HG03060 (cell line): Measurements from ENCODE around the gene CETN3.

ENCODE experiments used
- ATAC-seq: cut with Tn5 transposase; IDR thresholded peaks from one replicate; pipeline ENCODE4 v1.9.1; 2021; ENCODE audit warnings: low read depth, moderate number of reproducible peaks; ENCODE audit not compliant: unreplicated experiment

Gene CETN3

DNA sequence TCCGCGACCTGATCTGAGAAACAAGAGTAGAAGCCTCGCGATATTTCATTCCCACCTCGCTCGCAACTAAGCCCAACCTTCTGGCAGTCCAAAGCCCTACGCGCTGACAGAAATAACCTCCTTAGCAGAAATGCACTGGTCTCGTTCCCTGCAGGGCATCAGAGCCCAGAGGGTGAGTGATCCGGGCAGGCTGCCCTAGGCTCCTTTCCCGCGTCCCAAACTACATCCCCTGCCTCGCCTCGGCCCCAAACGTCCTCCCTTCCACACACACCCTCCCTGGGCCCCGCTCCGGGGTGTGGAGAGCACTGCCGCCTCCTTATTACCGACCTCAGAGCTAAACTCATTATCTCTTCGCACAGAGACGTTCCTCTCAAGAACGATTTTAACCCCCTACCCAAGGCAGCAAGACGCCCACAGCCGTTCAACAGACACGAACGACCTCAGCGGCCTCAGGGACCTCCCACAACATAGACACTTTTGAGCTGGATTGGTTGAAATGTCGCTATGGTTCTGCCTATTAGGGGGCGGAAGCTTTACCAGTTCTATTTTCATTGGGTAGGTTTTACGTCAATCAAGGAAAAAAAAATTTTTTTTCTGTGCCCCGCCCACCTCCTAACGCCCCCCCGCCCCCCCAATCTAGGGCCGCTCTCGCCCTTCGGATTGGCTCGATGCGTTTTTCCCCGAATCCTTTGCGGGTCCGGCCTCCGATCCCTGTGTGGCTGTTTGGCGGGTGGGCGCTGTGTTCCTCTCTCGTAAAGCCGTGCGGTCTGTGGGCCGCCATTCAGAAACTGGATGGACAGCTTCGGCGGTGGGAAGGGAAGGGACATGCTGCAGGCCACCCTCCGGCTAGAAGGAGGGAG is at the start of gene CETN3:
Gene CETN3 (minus strand): TSS at position 439 of the 860 bp plus-strand sequence. CDS start 95 bp downstream, at position 344.
- ATAC-seq = peak; percentile 92

DNA sequence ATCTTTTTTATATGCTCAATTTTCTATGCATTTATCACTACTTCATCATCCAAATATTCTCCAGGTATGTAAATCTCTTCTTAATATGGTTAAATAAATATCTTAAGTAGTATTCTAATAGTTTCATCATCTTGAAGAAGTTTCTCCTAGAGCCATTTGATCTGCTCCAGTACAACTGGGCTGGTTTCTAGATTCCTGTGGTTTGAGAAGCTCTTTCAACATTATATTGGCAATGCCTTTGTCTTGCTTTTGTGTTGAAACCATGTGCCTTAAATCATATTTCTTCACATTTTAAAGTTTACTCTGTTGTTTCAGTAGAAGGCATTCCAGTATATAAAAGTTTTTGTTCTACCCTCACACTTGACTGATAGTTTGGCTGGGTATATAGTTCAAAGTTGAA is 37.4 kb upstream of the CETN3 start:
- no peak for ATAC-seq

DNA sequence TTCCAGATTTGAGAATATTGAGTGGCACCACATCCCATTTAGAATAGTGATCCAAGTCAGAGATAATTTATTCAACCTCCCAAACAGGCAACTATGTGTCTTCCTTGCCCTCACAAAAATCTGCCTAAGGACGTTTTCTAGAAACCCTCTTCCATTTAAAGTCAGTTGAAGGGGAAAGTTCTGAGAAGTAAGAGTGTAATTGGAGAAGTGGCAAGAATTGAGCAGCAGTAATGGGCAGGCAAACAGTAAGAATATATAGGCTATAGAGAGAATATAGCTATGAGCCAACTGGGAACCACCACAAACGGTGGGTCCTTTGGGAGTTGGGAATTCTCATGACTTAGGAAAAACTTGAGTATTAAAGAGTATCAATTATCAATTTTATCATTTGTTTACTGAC is 31.1 kb upstream of the CETN3 start:
- no peak for ATAC-seq

DNA sequence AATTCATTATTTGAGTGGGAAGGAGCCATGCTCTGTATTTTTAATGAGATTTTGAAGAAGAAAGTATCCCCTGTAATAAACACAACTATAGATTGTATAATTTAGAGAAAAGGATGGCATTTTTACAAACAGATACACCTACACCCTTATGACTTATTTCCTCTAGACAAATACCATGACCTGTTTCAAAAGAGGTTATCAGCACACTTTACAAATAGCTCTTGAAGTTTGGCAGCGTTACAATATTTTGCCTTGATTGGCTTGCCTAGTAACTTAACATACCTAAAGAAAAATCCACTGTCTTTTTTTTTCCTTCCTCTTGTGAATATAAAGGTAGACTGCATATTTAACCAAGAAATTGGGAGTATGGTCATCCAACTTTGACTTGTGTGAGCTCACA is 28.5 kb upstream of the CETN3 start:
- ATAC-seq = no peak

DNA sequence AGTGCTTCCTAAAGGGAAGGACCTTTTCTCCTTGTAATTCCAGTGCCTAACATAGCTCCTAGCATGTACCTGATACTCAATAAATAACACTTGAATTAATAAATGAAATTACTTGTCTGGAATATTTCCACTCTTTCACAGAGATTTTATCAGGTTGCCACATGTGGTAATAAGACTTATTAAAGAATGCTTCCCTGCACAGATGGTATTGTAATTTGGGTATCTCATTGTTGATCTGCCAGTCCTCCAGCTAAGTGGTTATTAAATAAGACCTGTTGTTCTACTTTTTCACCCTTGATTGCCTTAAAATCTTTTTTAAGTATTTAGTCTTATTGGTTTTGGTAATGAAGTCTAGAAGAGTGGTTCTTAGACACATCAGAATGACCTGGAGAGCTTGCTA is 28.1 kb upstream of the CETN3 start:
- ATAC-seq = no peak

DNA sequence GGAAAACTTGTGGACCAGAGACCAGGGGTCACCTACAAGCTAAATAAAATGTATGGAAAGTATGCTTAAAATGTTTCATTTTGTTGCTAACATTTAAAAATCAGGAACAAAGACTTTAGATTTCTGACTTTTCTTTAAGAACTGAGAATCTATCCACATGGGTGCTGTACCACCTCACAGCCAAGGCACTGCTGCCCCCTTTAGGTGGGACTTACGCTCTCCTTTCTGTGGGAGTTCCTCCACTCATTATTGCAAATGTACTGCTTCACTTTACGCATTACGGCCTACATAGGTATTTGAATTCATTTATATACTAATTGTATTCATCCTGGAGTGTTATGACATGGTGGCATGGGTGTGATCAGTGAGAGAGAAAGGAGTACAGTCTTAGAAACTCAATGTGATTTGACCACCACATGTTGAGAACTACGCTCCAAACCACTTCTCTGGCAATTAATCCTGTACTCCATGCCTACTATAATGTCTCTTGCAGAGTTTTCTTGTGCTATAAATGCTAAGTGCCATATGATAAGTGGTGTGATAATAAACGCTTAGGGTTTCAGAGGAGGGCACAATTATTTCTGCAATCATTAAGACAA is 24.7 kb upstream of the CETN3 start:
- ATAC-seq = no peak

DNA sequence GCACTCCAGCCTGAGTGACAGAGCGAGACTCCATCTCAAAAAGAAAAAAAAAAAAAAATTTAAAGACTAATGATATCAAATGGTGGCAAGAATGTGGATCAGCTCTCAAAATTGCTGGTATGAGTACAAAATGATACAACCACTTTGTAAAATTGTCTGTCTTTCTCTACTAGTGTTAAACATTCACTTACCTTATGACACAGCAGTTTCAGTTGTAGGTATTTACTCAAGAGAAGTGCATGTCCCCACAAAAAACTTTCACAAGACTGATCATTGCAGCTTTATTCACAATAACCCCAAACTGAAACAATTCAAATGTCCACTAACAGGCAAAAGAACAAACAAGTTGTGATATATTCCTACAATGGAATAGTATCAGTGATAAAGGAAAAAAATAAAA is 14.7 kb upstream of the CETN3 start:
- no peak for ATAC-seq

DNA sequence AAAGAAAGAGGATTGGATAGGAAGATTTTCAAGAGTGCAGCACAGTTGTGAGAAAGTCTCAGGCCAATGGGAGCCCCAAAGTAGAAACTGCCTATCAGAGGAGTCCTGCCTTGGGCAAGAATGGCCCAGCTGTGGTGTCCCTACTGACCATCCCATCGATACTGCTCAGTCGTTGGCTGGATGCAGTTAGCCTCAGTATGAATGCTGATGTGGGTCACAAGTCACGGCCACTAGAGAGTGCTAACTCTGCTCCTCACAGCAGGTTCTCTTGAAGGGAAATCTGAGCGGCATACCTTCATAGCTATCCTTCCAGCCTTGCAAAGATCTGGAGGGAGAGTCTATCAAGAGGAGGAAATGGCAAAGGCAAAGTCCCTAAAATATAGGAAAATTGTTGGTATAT is 11.6 kb upstream of the CETN3 start:
- peak; percentile 51 for ATAC-seq

DNA sequence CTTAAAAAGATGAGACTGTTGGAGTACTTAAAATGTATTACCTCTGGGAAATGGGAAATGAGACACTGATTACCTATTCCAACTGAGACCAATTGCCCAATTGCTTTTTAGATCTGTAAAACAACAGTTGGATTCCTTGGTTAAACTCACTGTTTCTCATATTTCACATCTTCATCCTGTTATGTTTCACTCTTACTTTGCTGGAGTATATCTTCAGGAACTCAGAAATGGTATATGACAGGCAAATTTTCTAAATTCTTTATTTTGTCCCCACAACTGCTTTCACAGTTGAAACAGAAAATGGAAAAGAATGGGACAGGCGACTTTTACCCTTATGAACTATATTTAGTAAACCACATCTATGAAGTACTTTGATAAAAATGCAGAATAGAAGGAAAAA is 8.7 kb upstream of the CETN3 start:
- no peak for ATAC-seq

DNA sequence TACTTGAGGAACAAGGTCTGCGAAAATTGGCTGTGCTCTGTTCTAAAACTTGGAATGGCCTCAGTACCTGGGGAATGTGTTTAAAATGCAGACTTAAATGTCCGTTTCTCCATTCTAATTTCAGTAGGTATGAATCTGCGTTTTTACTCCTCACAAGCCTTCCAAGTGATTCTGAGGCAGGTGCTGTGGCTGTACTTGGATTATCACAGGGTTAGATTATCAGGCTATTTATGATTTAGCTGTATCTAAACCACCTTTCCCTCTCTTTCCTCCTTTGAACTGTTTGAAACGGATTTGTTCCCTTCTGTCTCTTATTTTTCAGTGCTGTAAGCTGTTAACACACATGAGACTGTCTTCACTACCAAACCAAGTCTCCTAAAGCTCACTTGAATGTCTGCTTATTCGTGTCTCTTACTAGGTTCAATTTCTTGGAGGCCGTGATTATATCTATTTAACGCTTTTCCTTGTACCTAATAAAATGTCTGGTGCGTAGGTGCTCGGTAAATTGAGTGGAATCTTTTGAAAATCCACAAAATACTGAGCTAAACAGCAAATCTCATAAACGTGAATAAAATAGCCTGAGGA is 714 bp upstream of the CETN3 start:
- ATAC-seq = no peak

DNA sequence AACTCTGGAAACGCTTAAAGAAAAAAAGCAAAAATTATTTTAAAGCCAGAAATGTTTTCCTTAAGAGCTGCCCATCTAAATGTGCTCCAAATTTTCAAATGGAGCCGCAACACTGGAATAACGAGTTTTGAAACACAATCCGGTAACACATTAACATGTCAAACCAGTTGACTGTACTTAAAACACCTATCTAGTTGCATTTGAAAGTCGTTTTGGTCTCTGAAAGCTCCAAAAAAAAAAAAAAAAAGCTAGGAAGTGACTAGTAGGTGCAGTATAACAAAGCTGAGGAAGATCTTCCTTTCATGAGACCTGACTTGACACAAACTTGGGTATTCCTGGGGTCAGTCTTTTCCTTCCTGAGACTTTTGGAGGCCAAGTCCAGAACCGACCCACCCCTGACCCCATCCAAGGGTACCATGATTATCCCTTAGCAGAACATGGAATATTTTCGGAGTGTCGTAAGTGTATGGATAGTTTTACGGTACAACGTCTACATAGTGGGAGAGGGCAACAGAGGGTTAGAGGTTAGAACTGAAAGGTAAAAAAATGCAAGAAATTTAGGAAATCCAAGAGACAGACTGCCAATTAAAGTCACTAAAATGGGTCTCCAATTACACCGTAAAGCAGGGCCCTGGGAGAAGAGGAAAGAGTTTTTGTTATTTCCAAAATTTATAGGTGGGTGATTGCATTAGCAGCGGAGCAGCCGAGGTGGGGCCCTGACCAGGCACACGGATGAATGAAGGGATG is 812 bp downstream of the CETN3 start:
- no peak for ATAC-seq

DNA sequence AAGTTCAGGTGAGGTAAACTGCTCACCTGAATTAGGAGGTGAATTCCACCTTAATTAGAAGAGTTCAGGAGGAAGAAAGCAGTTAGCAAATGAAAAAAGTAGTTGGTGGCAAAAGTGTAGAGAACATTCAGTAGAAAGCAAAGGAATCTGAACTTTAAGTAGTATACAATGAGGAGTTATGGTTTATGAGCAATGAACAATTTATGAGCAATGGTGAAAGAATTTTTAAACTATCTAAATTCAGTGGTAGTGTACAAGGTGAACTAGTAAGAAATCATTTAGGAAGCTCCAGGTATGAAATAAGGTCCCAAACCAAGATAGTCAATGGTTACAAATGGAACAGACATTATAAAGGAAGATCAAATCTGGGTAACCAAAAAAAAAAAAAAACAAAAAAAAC is 3.1 kb downstream of the CETN3 start:
- ATAC-seq = no peak

DNA sequence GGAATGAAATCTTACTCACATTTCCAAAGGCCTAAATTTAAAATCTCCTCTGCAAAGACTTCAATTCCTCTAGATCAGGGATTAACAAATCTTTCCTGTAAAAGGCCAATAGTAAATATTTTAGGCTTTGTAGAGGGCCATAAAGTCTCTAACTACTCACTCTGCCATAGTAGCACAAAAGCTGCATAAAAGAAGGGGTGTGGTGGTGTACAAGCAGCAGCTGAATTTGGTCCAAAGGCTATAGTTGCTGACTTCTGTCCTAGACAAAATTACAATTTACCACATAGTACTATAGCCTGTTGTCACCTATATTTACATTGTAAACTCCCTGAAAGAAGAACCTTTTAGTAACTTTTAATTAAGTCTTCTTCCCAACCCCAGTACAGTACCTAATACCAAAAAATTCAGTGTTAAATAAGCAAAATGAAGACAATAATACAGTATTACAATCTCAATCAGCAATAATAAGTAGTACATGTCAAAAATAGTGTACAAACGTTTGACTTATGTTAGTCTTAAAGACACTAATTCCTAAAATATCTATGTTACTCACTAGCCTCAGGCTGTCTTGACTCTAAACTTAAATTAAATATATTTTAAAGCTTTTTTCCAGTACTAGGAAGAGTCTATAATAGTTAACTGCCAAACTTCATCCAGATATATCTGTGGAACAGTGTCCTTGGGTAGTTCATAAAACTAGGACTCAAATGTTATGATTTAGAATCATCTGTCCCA is 6.9 kb downstream of the CETN3 start:
- ATAC-seq = no peak

DNA sequence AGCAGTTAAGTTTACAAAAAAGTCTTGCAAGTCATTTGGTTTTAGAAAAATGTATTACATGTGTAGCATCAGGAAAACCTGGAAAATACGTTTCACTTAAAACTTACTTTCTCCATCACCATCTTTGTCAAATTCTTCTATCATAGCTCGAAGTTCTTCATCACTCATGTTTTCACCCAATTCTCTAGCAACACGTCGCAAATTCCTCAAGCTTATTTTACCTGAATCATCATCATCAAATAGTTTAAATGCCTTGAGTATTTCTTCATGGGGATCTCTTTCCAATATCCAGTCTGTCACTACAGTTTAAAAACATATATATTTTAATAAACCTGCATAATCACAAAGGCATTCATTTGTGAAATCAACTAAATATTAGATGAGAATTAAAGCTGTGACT is 10.3 kb downstream of the CETN3 start:
- no peak for ATAC-seq

DNA sequence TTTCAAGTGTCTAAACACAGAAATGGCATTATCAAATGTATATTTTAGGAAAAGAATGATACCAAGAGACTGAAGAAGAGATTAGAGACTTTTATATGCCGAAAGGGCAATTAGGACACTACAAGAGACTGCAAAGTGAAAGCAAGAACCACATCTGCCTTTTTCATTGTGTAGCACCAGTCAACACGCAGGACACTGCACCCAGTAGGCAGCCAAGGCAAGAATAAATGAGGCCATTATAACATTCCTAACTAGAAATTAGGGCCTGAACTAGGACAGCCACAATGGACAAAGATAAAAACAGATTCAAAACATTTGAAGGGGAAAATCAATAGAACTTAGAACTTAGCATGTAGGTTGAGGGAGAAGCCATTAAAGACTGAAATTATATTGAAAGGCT is 10.8 kb downstream of the CETN3 start:
- ATAC-seq = no peak

DNA sequence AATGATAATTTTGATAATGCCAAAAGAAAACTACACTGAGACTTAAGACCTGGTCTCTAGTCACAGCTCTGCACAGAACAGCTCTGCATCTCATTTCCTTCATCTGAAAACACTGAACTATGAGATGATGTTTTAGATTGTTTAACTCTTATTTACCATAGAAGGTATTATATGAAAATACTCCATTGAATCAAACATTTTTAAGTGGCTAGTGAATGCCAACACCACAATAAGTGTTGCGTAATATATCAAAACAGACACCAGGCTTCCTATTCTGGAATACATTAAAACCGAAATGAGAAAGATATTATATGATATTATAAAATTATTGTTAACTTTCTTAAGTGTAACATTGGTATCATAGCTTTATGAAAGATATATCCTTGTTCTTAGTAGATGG is 14.6 kb downstream of the CETN3 start:
- no peak for ATAC-seq

DNA sequence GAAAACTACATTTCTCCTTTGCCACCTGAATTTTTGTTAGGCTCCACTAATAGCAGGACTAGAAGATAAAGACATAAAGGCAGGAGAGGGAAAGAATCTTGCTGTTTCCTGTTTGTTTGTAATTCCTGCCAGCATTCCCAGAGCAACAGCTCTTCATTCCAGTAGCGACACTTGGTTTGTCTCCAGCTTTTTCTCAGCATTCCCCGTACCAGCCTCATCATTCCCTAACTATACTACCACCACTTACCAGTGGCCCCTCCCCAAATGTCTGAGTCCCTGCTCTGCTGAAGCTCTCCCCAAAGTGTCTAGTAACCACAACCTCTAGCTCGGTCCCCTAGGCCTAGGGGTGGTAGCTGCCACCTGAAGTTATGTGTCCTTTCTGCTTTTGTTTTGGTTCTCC is 18.6 kb downstream of the CETN3 start:
- ATAC-seq = no peak

DNA sequence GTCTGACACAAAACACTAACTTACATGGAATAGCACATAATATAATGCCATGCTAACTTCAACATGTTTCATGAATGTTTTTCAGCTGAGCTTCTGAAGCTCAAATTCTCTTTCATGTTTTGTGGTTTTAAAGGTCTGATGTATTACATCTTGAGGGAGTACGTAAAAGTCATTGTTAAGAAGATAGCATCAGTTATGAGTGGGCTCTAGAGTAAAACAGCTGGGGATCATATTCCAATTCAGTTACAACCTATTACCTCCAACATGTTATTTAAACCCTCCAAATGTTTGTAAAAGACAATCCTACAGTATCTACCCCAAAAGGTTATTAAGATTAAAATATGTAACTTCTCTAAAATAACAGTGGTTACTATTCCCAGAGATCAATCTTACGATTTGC is 19.2 kb downstream of the CETN3 start:
- ATAC-seq = no peak

DNA sequence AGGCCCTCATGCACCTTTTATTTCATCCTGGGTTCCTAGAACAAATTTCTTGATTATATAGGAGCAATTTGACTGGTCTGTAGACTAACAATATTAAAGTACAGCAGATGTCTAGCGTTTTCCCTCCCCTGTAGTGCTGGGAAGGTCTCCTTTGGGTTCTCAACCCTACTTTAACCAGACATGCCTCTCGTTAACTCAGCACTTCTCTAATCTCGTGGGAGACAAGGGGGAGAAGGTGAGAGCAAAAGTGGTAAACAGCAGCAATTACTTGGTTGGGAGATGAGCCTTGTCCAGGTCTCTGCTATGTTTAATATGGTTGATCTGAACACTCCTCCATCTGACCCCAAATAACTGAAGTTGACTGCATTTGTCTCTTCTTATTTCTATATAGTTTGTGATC is 22.0 kb downstream of the CETN3 start:
- no peak for ATAC-seq

DNA sequence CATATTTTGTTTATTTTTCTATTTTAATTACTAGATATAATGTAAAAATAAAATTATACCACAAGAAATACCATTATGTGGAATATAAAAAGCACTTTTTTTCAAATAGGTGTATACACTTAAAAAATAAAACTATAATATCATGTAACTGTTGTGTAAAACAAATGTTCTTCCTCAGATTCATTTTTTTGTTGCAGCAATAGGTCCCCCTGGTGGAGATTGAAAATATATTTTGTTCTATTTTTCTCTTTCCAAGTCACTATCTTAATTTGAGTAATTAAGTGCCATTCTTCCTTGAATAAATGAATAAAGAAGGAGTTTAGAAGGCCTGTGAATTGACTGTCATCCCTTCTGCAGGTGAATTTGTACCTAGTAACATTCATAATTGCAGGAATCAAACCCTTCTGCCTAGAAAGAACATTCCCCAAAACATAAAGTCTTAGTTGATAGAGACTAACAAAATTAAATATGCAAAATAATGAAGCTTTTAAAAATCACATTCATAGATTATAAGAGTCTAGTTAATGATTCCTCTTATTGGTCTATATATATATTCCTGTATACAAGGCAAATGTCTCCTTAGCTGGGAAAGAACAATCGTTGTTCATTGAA is 23.4 kb downstream of the CETN3 start:
- no peak for ATAC-seq
